ENCODE data around the gene GSE1.
A peak's percentile ranks its signal among the peaks of the same experiment; 100 is the strongest.

The GSE1 gene

GRCh38 chr16:85687651-85688471 lies 74.7 kb downstream of the GSE1 start:
- H3K27ac ChIP-seq = peak overlapping the region; percentile 85
- no peaks in the 10 kb centered on the region for H3K27me3 ChIP-seq
- TF ChIP-seq Cebpa-rat (IDR thresholded peaks at IDR 0.05) = no peak
- H3K9ac ChIP-seq = peak overlapping the region; percentile 87
- peaks cover 48% of the 10 kb centered on the region for H3K4me1 ChIP-seq
- H3K9me3 ChIP-seq = no peaks in the 10 kb centered on the region
- peaks cover 43% of the 10 kb centered on the region for H4K20me1 ChIP-seq
- H3K4me2 ChIP-seq = peak overlapping the region; percentile 96
- H3K36me3 ChIP-seq = peaks cover 32% of the 10 kb centered on the region
- H3K4me3 ChIP-seq = peak overlapping the region; percentile 88

GRCh38 chr16:85688586-85689284 lies 75.6 kb downstream of the GSE1 start, which contains the start of gene GINS2:
Gene GINS2 (minus strand): TSS chr16:85688954. CDS start chr16:85688898, 56 bp downstream.
- Histone ChIP-seq H3K27me3 (no peaks in the 10 kb centered on the region), H3K4me3 (peak within 1 kb of the TSS; percentile 88), H3K9me3 (no peaks in the 10 kb centered on the region), H3K36me3 (peaks cover 24% of the 10 kb centered on the region), H3K9ac (peak within 1 kb of the TSS; percentile 87), H3K27ac (peak within 1 kb of the TSS; percentile 85), H4K20me1 (peaks cover 34% of the 10 kb centered on the region), H3K4me2 (peak within 1 kb of the TSS; percentile 96), H3K4me1 (peaks cover 43% of the 10 kb centered on the region)
- no peak for TF ChIP-seq Cebpa-rat (IDR thresholded peaks at IDR 0.05)

GRCh38 chr16:85689285-85689949 lies 76.3 kb downstream of the GSE1 start:
- Histone ChIP-seq H3K9ac (no peak overlapping the region), H3K4me2 (peak overlapping the region; percentile 85), H3K4me1 (peaks cover 43% of the 10 kb centered on the region), H4K20me1 (peaks cover 27% of the 10 kb centered on the region), H3K9me3 (no peaks in the 10 kb centered on the region), H3K36me3 (peaks cover 18% of the 10 kb centered on the region), H3K27ac (no peak overlapping the region), H3K4me3 (peak overlapping the region; percentile 88), H3K27me3 (no peaks in the 10 kb centered on the region)
- TF ChIP-seq Cebpa-rat (IDR thresholded peaks at IDR 0.05) = no peak

- no peaks in the 10 kb centered on the region for H3K27me3 ChIP-seq
- 0 out of 2 replicates have a peak overlapping the region, but pooled peaks have one; percentile 85 for H3K4me2 ChIP-seq
- H4K20me1 ChIP-seq = peaks cover 27% of the 10 kb centered on the region
Observed at GRCh38 chr16:85689950-85690320, 76.8 kb downstream of the GSE1 start.

GRCh38 chr16:85690469-85691064 lies 77.4 kb downstream of the GSE1 start:
- no peak overlapping the region for H3K4me2 ChIP-seq
- H3K9me3 ChIP-seq = no peaks in the 10 kb centered on the region
- peaks cover 7% of the 10 kb centered on the region; the same call in 1 of the 2 replicates for H3K36me3 ChIP-seq
- H3K4me1 ChIP-seq = peaks cover 48% of the 10 kb centered on the region
- peaks cover 22% of the 10 kb centered on the region for H4K20me1 ChIP-seq
- H3K27ac ChIP-seq = no peak overlapping the region
- H3K4me3 ChIP-seq = no peak overlapping the region
- H3K9ac ChIP-seq = no peak overlapping the region
- H3K27me3 ChIP-seq = no peaks in the 10 kb centered on the region
- no peak for TF ChIP-seq Cebpa-rat (IDR thresholded peaks at IDR 0.05)

More at GRCh38 chr16:85689950-85690320, 76.8 kb downstream of the GSE1 start:
- Histone ChIP-seq H3K4me3 (no peak overlapping the region), H3K9me3 (no peaks in the 10 kb centered on the region), H3K27ac (no peak overlapping the region), H3K36me3 (peaks cover 13% of the 10 kb centered on the region), H3K4me1 (peaks cover 47% of the 10 kb centered on the region), H3K9ac (no peak overlapping the region)
- no peak for TF ChIP-seq Cebpa-rat (IDR thresholded peaks at IDR 0.05)

GRCh38 chr16:85695196-85696128 lies 82.3 kb downstream of the GSE1 start:
- Histone ChIP-seq H3K4me2 (peak overlapping the region; percentile 30), H3K27me3 (no peaks in the 10 kb centered on the region), H3K4me3 (no peak overlapping the region), H4K20me1 (no peaks in the 10 kb centered on the region), H3K9ac (peak overlapping the region; percentile 34; the same call in 1 of the 2 replicates), H3K4me1 (peaks cover 28% of the 10 kb centered on the region), H3K36me3 (no peaks in the 10 kb centered on the region), H3K9me3 (no peaks in the 10 kb centered on the region), H3K27ac (no peak overlapping the region)
- no peak for TF ChIP-seq Cebpa-rat (IDR thresholded peaks at IDR 0.05)

GRCh38 chr16:85696781-85697180 lies 83.7 kb downstream of the GSE1 start:
- Histone ChIP-seq H3K27me3 (no peaks in the 10 kb centered on the region), H4K20me1 (no peaks in the 10 kb centered on the region), H3K4me2 (no peak overlapping the region), H3K36me3 (peaks cover 4% of the 10 kb centered on the region; the same call in 1 of the 2 replicates), H3K4me3 (no peak overlapping the region), H3K4me1 (peaks cover 28% of the 10 kb centered on the region), H3K27ac (no peak overlapping the region), H3K9ac (no peak overlapping the region), H3K9me3 (no peaks in the 10 kb centered on the region)
- TF ChIP-seq Cebpa-rat (IDR thresholded peaks at IDR 0.05) = no peak

- Histone ChIP-seq H3K9ac (no peak overlapping the region), H3K4me3 (no peak overlapping the region), H3K4me1 (peaks cover 28% of the 10 kb centered on the region), H3K27me3 (no peaks in the 10 kb centered on the region), H3K9me3 (no peaks in the 10 kb centered on the region), H4K20me1 (no peaks in the 10 kb centered on the region), H3K27ac (no peak overlapping the region), H3K4me2 (no peak overlapping the region), H3K36me3 (peaks cover 4% of the 10 kb centered on the region; the same call in 1 of the 2 replicates)
- TF ChIP-seq Cebpa-rat (IDR thresholded peaks at IDR 0.05) = no peak
Observed at GRCh38 chr16:85697431-85697830, 84.3 kb downstream of the GSE1 start.
